PFSK-1 (cell line): ENCODE data around the gene ELMO1.

ENCODE experiments used
- FOXP2 ChIP-seq: optimal IDR thresholded peaks from 2 replicates; pipeline ENCODE3; 2011; ENCODE audit warnings: borderline replicate concordance, control low read depth, inconsistent platforms; ENCODE audit not compliant: insufficient read depth; ENCODE audit errors: extremely low read length, extremely low read depth
- POLR2AphosphoS5 ChIP-seq: IDR thresholded peaks from 2 replicates; pipeline ENCODE4 v1.6.1; 2012; ENCODE audit warnings: low read depth, mild to moderate bottlenecking, control low read depth, low read length, moderate library complexity
- REST ChIP-seq, 2 experiments: IDR thresholded peaks; 2 replicates each; pipeline versions ENCODE4 v1.6.1 to v1.8.0; 2011 to 2012; ENCODE audit warnings: low read depth in 2 of 2, low read length in 2 of 2, control low read depth in 1 of 2, inconsistent platforms in 1 of 2, mild to moderate bottlenecking in 1 of 2, moderate library complexity in 1 of 2; ENCODE audit not compliant: insufficient read depth in 1 of 2
- SIN3A ChIP-seq: IDR thresholded peaks from 2 replicates; pipeline ENCODE4 v1.6.1; 2012; ENCODE audit warnings: mild to moderate bottlenecking, low read length, moderate library complexity, borderline replicate concordance; ENCODE audit not compliant: insufficient read depth
- TAF1 ChIP-seq: IDR thresholded peaks from 2 replicates; pipeline ENCODE4 v1.6.1; 2012; ENCODE audit warnings: low read length, control low read depth, borderline replicate concordance; ENCODE audit not compliant: insufficient read depth

The ELMO1 gene

GRCh38 chr7:36862771-36863261 is 585.8 kb downstream of the ELMO1 start:
- TF ChIP-seq POLR2AphosphoS5 (no peak), FOXP2 (no peak), TAF1 (no peak), SIN3A (no peak), REST (IDR thresholded peaks at IDR 0.05; ENCODE audit: insufficient read depth in 1 of 2, low read depth in 2 of 2, low read length in 2 of 2) (no peak)

- no peak for TF ChIP-seq REST (IDR thresholded peaks at IDR 0.05; ENCODE audit: insufficient read depth in 1 of 2, low read depth in 2 of 2, low read length in 2 of 2)
- TF ChIP-seq POLR2AphosphoS5, result no peak
- TF ChIP-seq FOXP2, result no peak
- no peak for TF ChIP-seq SIN3A
- no peak for TF ChIP-seq TAF1
Observed at GRCh38 chr7:36861656-36862055, 587.0 kb downstream of the ELMO1 start.

GRCh38 chr7:36860681-36861080 is 588.0 kb downstream of the ELMO1 start:
- TF ChIP-seq POLR2AphosphoS5 (no peak), REST (IDR thresholded peaks at IDR 0.05; ENCODE audit: insufficient read depth in 1 of 2, low read depth in 2 of 2, low read length in 2 of 2) (no peak), SIN3A (no peak), FOXP2 (no peak), TAF1 (no peak)

- TF ChIP-seq SIN3A (no peak), POLR2AphosphoS5 (no peak), REST (IDR thresholded peaks at IDR 0.05; ENCODE audit: insufficient read depth in 1 of 2, low read depth in 2 of 2, low read length in 2 of 2) (no peak), FOXP2 (no peak), TAF1 (no peak)
Observed at GRCh38 chr7:36855330-36855729, 593.3 kb downstream of the ELMO1 start.

- no peak for TF ChIP-seq REST (IDR thresholded peaks at IDR 0.05; ENCODE audit: insufficient read depth in 1 of 2, low read depth in 2 of 2, low read length in 2 of 2)
- TF ChIP-seq POLR2AphosphoS5, result no peak
- no peak for TF ChIP-seq TAF1
- no peak for TF ChIP-seq FOXP2
- no peak for TF ChIP-seq SIN3A
Observed at GRCh38 chr7:36854652-36855051, 594.0 kb downstream of the ELMO1 start.
